ENCODE data around the gene DES. TPM values are rescaled to one million over a fixed set of nuclear protein-coding genes. Genes with fewer than 3 reads are reported as not detected.

The DES gene
- total RNA-seq, 2 donors from 2014 or later: 12.7 to 23.1 TPM

- ATAC-seq (no peak), DNase-seq (no peak)
- peaks cover 0 to 10% of the 10 kb centered on the region in 2 donors for H3K27me3 ChIP-seq
- no peaks in the 10 kb centered on the region for H3K9me3 ChIP-seq
- WGBS, 2 donors: 88 to 91% methylated on average over 11 to 12 of the region's 12 CpGs
- intact Hi-C loops (cut with DNase I): no loop called here
- H3K27ac ChIP-seq: no peak overlapping the region
- H3K36me3 ChIP-seq (replicated peaks in 1 of 2; ENCODE audit: insufficient read depth in 1 of 2, low read depth in 2 of 2): no peaks in the 10 kb centered on the region
- TF ChIP-seq POLR2A (IDR thresholded peaks at IDR 0.05) (no peak), CTCF (IDR thresholded peaks at IDR 0.05) (no peak)
- H3K4me3 ChIP-seq: no peak overlapping the region
- peaks cover 10% of the 10 kb centered on the region for H3K4me1 ChIP-seq
Observed at GRCh38 chr2:219443016-219443696, 25.0 kb downstream of the DES start.

GRCh38 chr2:219443697-219444023 is 25.5 kb downstream of the DES start:
- Histone ChIP-seq H3K4me3 (no peak overlapping the region), H3K9me3 (no peaks in the 10 kb centered on the region), H3K27ac (no peak overlapping the region), H3K27me3 (peaks cover 0 to 10% of the 10 kb centered on the region in 2 donors), H3K4me1 (peaks cover 15% of the 10 kb centered on the region), H3K36me3 (replicated peaks in 1 of 2; ENCODE audit: insufficient read depth in 1 of 2, low read depth in 2 of 2) (no peaks in the 10 kb centered on the region)
- no peak for TF ChIP-seq POLR2A (IDR thresholded peaks at IDR 0.05)
- no peak for TF ChIP-seq CTCF (IDR thresholded peaks at IDR 0.05)
- intact Hi-C loops (cut with DNase I): no loop called here
- DNase-seq (no peak), ATAC-seq (no peak)
- WGBS, 2 donors: 70 to 76% methylated on average over 2 to 3 of the region's 3 CpGs

GRCh38 chr2:219444566-219445091 is 26.5 kb downstream of the DES start:
- Histone ChIP-seq H3K27ac (no peak overlapping the region), H3K9me3 (no peaks in the 10 kb centered on the region), H3K27me3 (peaks cover 0 to 16% of the 10 kb centered on the region in 2 donors), H3K36me3 (replicated peaks in 1 of 2; ENCODE audit: insufficient read depth in 1 of 2, low read depth in 2 of 2) (no peaks in the 10 kb centered on the region), H3K4me1 (peaks cover 19% of the 10 kb centered on the region), H3K4me3 (no peak overlapping the region)
- ATAC-seq (no peak), DNase-seq (no peak)
- 63 to 87% methylated on average over 8 to 12 of the region's 23 CpGs for WGBS, 2 donors
- no peak for TF ChIP-seq CTCF (IDR thresholded peaks at IDR 0.05)
- no peak for TF ChIP-seq POLR2A (IDR thresholded peaks at IDR 0.05)
- intact Hi-C loops (cut with DNase I): no loop called here

- no peaks in the 10 kb centered on the region for H3K36me3 ChIP-seq (replicated peaks in 1 of 2; ENCODE audit: insufficient read depth in 1 of 2, low read depth in 2 of 2)
- peaks cover 19% of the 10 kb centered on the region for H3K4me1 ChIP-seq
- H3K27me3 ChIP-seq: peaks cover 0 to 16% of the 10 kb centered on the region in 2 donors
- ATAC-seq (no peak), DNase-seq (no peak)
- TF ChIP-seq POLR2A (IDR thresholded peaks at IDR 0.05) (no peak), CTCF (IDR thresholded peaks at IDR 0.05) (no peak)
- intact Hi-C loops (cut with DNase I): no loop called here
- no peaks in the 10 kb centered on the region for H3K9me3 ChIP-seq
- H3K27ac ChIP-seq: no peak overlapping the region
- WGBS, 2 donors: 51 to 61% methylated on average over 5 of the region's 5 CpGs
- no peak overlapping the region for H3K4me3 ChIP-seq
Observed at GRCh38 chr2:219445220-219445640, 27.1 kb downstream of the DES start.

GRCh38 chr2:219446101-219446504 is 27.9 kb downstream of the DES start:
- no peak overlapping the region for H3K27ac ChIP-seq
- TF ChIP-seq POLR2A (IDR thresholded peaks at IDR 0.05): no peak
- TF ChIP-seq CTCF (IDR thresholded peaks at IDR 0.05): no peak
- H3K36me3 ChIP-seq (replicated peaks in 1 of 2; ENCODE audit: insufficient read depth in 1 of 2, low read depth in 2 of 2): no peaks in the 10 kb centered on the region
- H3K9me3 ChIP-seq: no peaks in the 10 kb centered on the region
- peaks cover 0 to 16% of the 10 kb centered on the region in 2 donors for H3K27me3 ChIP-seq
- 48 to 56% methylated on average over 6 of the region's 6 CpGs for WGBS, 2 donors
- intact Hi-C loops (cut with DNase I): no loop called here
- ATAC-seq (no peak), DNase-seq (peak in 3 of 4 donors; percentile 27 to 33 (median 28))
- H3K4me1 ChIP-seq: peaks cover 18% of the 10 kb centered on the region
- no peak overlapping the region for H3K4me3 ChIP-seq

All from body of pancreas (tissue), 4 donors.